ENCODE results near the gene ADAMTS6.

The ADAMTS6 gene

DNA sequence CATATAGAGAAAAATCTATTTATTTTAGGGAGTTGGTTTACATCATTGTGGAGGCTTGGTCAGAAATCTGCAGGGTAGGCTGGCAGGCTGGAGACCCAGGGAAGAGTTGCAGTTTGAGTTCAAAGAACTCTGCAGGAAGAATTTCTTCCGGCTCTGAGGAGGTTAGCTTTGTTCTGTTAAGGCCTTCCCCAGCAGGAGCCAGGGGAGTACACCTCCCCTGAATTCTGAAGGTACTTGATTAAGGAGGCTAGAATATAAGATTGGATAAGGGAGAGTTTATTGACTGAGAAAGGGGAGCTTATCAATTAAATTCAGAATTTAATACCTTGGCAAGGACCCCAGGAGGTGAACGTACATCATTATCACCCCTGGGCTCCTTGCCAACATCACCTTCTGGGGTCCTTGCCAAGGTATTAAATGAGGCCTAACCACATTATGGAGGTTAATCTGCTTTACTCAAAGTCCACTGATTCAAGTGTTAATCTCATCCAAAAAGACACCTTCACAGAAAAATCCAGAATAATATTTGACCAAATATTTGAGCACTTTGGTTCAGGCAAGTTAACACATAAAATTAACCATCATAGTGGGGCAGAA lies 361.3 kb downstream of the ADAMTS6 start:
- in situ Hi-C loops (cut with HindIII; ENCODE audit: low sequenced_read_pairs), result loop anchor here (10.0 to 25.0 kb wide), 2 partner anchors 84 to 367 kb away; partner anchors contain the start of gene ADAMTS6

GRCh38 chr5:65117525-65117924 lies 364.2 kb downstream of the ADAMTS6 start:
- in situ Hi-C loops (cut with HindIII; ENCODE audit: low sequenced_read_pairs), result loop anchor here (25.0 kb wide), 1 partner anchor 370 kb away; the partner anchor contains the start of gene ADAMTS6

DNA sequence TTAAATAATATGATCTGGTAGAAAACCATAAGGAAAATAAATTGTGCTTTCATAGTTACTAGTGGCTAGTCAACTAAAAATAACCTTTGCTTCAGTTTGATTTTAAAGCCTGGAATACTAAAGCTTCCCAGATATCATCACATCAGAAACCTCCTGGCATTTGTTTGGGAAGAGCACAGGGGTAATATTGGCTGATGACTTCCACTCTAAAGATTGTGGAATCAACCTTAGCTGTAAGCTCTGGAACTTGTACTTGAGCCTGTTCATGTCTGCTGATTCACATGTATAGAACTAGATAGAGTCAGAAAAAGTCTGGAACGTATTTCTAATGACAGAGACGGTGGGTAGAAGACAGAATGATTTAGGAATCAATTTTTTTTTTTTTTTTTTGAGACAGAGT lies 367.9 kb downstream of the ADAMTS6 start:
- in situ Hi-C loops (cut with HindIII; ENCODE audit: low sequenced_read_pairs), result loop anchor here (25.0 kb wide), 1 partner anchor 374 kb away; the partner anchor contains the start of gene ADAMTS6

- in situ Hi-C loops (cut with HindIII; ENCODE audit: low sequenced_read_pairs), result loop anchor here (25.0 kb wide), 1 partner anchor 375 kb away; the partner anchor contains the start of gene ADAMTS6
Measured at GRCh38 chr5:65111961-65112658, 369.6 kb downstream of the ADAMTS6 start.

DNA sequence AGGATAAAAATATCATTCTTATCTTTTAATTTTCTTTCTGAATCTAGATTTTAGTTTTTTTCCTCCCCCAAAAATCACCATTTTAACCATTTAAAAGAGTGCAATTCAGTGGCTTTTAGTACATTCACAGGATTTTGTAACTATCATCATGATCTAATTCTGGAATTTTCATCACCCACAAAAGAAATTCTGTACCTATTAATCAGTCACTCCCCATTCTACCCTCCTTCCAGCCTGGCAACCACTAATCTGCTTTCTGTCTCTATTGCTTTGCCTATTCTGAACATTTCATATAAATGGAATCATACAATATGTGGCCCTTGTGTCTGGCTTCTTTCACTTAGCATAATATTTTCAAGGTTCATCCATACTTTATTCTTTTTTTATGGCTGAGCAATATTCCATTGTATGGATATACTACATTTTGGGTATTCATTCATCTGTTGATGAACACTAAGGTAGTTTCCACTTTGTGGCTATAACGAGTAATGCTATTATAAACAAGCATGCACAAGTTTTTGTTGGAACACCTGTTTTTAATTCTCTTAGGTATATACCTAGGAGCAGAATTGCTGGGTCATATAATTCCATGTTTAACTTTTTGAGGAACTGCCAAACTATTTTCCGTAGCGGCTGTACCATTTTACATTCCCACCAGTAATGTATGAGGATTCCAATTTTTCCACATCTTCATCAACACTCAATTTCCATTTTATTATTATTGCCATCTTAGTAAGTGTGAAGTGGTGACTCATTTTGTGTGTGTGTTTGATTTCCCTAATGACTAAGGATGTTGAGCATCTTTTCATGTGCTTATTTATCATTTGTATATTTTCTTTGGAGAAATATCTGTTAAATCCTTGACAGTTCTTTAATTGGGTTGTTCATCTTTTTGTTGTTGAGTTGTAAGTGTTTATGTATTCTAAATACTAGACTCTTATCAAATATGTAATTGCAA lies 372.7 kb downstream of the ADAMTS6 start:
- in situ Hi-C loops (cut with HindIII; ENCODE audit: low sequenced_read_pairs), result loop anchor here (25.0 kb wide), 1 partner anchor 378 kb away; the partner anchor contains the start of gene ADAMTS6

DNA sequence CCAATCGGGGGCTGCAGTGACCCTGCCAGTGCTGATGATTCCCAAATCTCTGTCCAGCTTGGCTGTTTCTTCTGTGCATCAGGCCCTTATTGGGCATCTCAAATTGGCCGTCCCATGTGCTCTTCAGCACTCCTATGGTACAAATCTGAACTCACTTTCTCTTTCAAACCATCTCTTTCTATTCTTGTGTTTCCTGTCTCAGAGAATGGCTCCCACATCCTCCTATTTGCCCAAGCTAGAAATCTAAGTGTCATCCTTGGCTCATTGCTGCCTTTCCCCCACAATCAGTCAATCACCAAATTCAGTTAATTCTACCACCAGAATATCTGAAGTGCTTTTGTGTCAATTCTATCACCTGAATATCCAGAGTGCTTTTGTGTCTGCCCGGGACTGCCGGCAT lies 376.4 kb downstream of the ADAMTS6 start:
- in situ Hi-C loops (cut with HindIII; ENCODE audit: low sequenced_read_pairs), result loop anchor here (25.0 kb wide), 1 partner anchor 382 kb away; the partner anchor contains the start of gene ADAMTS6

DNA sequence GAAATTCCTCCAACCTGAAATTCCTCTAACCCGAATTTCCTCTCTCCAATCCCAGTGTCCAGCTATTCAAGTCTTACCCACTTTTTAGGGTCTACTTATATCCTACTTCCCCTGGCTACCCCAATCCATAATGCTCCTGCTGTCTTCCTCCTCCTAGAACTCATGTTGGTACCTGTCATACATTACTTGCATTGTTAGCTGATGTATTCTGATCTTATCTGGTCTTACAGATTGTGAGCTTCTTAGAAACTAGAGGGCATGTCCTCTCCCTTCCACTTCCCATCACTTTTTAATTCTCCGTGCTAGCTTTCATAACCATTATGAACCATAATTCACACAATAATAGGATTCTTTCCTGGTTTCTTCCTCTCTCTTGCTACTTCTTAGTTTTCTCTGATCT lies 376.9 kb downstream of the ADAMTS6 start:
- in situ Hi-C loops (cut with HindIII; ENCODE audit: low sequenced_read_pairs), result loop anchor here (5.0 to 25.0 kb wide), 2 partner anchors 38 to 382 kb away; partner anchors contain the start of gene ADAMTS6

DNA sequence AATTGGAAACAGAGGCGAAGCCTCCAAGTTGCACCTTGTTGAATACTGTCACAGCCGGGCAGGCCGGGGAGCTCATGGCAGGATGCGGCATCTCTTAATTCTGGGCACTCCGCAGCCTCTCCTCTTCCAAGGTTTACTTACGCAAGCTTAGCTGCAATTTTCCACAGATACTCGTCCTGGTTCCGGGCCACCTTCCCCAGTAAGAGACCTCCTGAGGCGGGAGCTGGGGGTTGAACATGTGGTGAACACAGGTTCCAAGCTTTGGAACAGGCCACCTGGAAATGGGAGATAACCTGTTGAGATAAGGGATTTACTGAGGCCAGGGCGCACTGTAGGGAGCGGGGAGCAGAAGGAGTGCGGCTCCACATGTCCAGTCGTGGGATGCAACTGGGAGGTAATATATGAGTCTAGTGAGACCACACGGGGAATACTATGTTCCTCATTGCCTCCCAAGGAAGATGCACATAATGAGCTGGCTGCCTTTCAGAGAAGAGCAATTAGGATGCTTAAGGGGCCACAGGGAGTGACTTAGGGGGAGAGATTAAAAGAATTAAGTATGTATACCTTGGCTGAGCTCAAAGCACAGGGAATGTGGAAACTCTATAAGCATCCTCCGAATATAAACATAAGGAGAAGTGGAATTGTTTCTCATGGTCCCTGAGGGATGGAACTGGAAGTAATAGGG lies 377.8 kb downstream of the ADAMTS6 start:
- in situ Hi-C loops (cut with HindIII; ENCODE audit: low sequenced_read_pairs), result loop anchor here (5.0 to 25.0 kb wide), 2 partner anchors 37 to 383 kb away; partner anchors contain the start of gene ADAMTS6

DNA sequence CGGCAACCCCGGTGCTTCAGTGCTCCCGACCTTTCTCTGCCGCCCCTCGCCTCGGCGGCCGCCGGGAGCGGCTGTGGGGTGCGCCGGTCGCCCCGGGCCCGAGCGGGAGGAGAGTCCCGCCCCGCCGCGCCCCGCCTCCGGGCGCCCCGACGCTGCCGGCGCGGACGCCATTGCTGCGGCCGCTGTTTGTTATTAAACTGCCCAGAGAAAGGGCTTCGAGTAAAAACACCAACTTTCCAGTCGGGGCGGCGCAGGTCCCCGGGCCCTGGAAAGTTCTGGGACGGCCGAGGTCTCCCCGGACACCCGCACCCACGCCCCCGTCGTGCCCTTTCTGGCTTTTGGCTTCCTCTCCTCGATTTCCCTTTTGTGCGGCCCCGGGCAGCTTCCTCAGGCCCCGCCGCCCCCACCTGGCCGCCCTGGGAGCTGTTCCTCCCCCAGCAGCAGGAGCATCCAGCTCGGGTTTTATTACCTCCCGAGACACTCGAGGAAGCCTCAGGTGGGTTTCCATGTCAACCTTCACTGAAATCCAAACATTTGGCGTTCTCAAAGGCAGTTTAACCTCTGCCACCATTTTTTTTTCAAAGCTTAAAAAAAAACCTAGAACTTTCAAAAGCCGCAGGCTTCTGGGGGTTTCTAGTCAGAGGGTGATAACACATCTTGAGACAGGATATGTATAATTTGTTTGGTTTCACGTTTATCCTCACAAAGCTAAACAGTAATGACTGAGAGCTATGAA lies 378.6 kb downstream of the ADAMTS6 start:
- in situ Hi-C loops (cut with HindIII; ENCODE audit: low sequenced_read_pairs), result loop anchor here (5.0 to 25.0 kb wide), 2 partner anchors 36 to 384 kb away; partner anchors contain the start of gene ADAMTS6

DNA sequence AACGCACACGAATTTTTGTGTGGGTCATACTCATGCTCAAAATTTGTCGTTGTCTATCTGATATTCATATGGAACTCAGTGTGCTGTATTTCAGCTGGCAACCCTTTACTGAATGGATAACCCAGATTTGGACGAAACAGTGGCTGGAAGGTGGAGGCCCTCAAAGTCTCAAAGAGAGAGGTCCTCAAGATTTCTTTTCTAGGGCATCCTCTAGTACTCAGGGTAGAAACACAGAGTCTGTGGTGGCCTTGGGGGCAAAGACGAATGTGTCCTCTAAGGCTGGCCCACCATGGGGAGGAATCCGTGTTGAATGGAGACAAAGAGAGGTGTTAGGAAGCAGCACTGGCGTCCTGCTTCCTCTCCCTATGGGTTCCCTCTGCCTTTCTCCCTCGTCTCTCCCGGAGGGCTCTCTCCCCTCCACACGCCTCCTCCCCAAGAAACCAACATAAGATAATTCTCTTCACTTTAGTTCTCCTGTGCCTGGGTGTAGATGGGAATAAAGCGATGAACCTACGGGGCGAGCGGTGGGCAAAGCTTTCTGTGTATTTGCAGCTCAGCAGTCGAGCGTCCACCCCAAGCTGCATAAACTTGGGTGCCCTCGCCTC lies 379.2 kb downstream of the ADAMTS6 start:
- in situ Hi-C loops (cut with HindIII; ENCODE audit: low sequenced_read_pairs), result loop anchor here (5.0 to 25.0 kb wide), 2 partner anchors 35 to 385 kb away; partner anchors contain the start of gene ADAMTS6

DNA sequence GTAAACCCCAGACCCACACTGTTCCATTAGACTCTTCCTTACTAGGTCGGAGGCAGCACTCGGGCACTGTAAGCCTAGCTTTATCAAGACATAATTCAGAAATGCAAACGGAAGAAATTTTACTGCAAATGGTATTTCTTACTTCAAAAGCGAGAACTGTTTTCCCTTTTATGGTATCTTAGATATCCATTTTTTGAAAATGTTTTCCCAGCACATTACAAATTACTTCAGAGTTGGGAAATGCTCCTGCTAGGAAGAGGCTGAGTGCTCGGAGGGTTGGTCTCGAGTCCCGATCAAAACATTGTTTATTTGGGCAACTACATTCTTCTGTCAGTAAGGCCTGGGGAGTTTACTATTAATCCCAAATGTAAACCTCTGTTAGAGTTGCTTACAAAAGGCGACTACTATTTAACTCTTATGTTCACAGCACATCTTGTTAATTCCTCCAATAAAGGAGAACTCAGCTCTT lies 380.1 kb downstream of the ADAMTS6 start:
- in situ Hi-C loops (cut with HindIII; ENCODE audit: low sequenced_read_pairs), result loop anchor here (5.0 to 25.0 kb wide), 2 partner anchors 34 to 386 kb away; partner anchors contain the start of gene ADAMTS6

DNA sequence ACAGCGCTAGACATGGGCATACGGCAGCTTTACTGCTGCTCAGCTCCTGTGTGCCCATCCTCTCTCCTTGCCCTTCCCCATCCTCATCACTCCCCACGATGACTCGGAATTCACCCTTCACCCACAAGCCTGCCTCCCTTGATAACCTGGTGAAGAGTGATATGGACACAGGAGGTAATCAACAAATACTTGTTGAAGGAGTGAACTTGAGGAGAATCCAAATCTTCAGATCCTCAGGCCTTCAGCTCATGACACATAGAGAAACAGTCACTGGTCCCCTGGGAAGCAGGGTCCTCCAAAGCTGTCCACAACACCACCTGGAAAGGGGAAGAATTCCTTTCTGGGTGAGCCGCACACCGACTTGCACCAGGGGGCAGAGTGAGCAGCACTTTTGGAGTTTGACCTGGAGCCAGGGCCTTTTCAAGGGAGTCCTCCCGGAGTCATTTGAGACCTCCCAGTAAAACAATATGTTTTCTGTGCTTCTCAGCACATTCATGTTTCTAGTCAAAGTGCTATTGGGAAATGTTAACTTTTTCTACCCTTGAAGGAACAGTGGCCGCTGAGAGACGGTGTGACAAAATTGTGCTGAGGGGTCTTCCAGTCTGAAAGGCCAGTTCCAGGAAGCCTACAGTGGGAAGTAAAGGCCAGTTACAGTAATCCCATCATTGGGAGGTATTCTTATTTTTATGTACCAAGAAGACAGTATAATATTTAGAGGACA lies 380.6 kb downstream of the ADAMTS6 start:
- in situ Hi-C loops (cut with HindIII; ENCODE audit: low sequenced_read_pairs), result loop anchor here (5.0 to 25.0 kb wide), 2 partner anchors 34 to 386 kb away; partner anchors contain the start of gene ADAMTS6
